HG02678 (cell line): ENCODE results near the gene THPO.

Experiments used
- ATAC-seq: cut with Tn5 transposase; IDR thresholded peaks from one replicate; pipeline ENCODE4 v1.9.1; 2021; ENCODE audit warnings: mild to moderate bottlenecking, moderate library complexity; ENCODE audit not compliant: unreplicated experiment

THPO gene

DNA sequence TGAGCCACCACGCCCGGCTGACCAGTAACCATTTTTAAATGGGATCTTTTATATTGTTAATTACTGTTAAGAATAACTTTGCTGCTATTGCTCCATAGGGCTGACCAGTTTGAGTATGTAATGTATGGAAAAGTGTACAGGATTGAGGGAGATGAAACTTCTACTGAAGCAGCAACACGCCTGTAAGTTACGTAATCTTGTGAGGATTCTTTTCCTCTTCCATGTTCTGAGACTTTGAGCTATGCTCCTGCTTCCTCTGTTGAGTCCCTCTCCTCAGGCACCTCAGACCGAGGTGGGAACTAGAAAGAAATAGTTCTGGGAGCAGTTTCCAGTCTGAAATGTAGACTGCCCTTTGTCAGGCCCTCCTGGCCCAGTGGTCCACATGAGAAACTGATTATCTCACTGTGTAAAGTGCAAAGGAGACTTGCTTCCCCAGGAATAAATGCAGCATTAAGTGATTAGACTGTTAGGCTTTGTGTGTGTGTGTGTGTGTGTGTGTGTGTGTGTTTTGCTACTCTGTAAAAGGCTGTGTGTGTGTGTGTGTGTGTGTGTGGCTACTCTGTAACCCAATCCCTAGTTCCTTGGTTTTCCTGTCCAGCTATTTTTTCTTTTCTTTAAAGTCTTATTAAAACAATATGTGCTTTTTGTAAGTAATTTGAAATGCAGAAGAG, 11.3 kb downstream of the THPO start:
- no peak for ATAC-seq

DNA sequence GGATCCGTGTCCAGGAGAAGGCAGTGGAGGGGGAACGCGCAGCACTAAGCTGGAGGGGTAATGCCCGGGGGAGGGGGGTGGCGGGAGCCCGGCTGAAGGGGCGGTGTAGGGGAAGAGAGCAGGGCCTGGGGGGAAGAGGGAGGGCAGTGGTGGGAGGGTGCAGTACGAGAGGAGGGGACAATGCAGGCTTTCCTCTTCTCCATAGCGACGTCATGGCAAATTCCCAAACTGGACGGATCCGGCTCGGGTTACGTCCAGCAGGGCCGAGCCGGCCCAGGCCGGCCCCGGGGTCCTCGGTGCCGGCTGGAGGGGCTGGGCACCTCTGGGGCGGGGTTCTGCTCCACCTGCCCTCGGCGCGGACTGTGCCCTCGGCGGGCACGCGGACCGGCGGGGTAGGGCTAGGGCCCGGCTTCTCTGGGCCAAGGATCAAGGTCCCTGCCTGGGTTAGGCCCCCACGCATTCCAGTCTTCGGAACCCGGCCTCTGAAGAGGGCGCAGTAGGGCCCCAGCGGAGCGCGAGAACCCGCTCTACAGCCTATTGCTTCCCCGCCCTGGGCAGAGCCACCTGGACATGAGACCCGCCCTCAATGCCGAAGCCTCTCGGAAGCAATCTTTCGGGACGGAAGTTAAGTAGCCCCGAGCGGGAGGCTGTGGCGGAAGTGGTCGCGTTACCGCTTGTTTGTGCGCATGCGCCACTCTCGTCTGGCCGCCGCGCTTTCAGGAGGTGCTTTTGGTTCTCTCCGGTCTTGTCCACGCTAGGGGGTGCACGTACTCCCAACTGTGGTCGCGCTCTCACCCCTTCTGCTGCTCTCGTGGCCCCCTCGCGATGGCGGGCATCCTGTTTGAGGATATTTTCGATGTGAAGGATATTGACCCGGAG, 15.1 kb downstream of the THPO start:
- peak; percentile 86 for ATAC-seq

DNA sequence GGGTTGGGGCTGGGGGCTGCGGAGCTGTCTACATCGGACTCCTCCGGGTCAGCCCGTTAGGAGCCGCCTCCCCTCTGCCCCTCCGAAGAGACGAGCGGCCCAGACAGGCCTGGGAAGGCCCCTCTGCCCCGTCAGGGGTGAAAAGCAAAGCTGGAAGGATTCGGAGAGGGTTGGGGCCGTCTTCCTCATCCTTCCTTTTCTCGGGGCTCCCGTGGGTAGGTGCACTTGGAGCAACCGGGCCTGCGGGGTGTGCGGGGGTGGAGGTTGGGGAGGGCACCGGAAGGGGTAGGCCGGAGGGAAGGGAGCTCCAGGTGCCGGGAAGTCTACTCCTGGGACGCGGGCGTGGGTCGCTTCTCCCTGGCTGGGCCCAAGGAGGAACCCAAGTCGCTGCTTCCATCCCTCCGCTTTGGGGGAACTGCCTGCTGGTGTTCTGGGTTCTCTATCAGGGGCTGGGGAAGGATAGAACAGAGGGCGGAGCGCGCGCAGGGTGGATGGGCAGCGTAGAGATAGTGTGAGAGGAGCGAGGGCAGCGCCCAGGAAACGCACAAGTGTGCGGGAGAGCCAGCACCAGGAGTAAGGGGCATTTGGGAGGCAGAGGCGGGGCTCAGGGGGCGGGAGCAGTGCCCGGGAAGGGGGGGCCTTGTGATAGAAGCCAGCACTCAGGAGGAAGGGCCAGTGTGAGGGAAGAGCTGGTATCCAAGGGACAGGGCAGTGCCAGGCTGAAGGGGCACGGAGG, 15.9 kb downstream of the THPO start:
- ATAC-seq, result peak; percentile 8

DNA sequence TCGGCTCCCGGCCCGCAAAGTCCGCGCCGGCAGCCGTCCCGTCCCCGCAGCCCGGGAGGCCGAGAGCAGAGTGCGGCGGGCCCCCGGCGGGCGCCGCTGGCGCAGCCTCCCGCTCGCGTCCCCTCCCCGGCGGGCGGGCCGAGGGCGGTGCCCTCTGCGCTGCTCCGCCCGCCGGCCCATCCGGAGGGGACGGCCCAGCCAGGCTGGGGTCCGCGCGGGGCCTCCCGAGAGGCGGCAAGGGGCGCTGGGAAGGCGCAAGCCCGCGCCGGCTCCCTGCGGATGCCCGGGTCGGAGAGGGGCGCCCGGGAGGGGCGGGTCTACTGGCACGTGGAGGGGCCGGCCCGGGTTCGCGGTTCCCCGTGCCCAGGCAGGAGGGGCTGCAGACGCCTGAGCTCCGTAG, 16.5 kb downstream of the THPO start, which contains the start of the genes CLCN2 and POLR2H:
Gene CLCN2, minus strand, starts transcription at position 74 of the 400 bp plus-strand sequence. CDS start 126 bp downstream, outside the sequence.
Gene POLR2H, plus strand, starts transcription at position 179 of the 400 bp plus-strand sequence. CDS start 1,783 bp downstream, outside the sequence.
- ATAC-seq, result peak; percentile 48

DNA sequence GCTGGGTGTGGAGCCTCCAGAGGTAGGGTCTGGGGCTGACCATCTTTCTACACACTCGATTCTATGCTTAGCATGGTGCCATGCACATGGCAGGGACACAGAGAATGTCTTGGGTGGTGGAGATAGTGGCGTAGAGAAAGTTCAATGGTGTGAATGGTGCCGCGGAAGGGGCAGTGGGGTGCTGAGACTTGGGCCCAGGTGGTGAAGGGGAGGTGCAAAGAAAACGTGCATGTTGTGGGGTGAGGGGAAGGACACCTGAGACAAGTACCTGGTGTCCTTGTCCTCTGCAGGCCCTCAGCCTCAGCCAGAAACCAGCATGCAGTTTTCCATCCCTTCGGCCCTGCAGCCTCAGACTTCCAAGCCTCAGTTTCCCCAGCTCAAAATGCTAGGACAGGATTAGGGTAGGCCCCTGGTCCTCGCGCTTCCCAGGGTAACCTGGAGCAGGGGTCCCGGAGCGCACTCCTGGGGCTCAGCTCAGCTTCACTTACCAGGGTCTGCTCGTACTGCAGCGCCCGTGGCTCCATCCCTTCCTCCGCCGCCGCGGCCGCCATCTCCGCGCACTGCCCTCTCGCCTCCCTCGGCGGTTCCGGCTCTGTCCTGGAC, 17.0 kb downstream of the THPO start:
- peak; percentile 3 for ATAC-seq

DNA sequence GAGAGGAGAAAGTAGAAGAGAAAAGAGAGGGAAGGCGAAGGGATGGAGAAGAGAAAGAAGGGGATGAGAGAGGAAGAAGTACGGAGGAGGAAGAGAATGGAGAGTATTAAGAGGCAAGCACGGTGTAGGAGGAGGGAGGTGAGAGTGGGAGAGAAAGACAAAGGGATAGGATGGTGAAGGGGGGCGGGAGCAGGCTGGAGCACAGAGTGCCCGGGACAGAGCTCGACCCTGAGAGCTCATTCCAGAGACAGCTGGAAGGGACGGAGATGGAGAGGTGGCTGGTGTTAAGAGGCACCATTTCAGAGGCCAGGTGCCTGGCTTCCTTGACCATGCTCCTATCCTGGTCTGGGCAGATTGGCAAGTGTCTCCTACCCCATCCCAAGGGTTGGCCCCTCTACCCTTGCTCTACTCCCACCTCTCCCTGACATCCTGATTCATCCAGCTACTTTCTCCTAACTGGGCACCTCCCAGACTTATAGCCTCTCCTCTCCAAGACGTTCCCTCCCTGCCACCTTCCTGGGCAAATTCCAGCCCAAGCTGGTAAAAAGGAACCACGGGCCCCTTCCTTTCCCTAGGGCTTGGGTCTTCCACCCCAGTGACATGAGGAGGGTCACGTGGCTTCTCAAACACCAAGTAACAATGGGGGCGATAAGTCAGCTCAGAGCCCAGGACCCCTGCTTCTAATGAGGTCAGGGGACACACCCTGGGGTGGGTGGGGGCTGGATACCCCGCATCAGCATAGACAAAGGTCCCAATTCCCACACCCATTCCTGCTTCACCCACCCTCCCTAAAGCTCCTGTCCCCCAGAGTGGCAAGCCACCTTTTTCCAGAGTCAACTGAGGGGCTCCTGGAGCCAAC, 17.7 kb downstream of the THPO start:
- ATAC-seq, result no peak

DNA sequence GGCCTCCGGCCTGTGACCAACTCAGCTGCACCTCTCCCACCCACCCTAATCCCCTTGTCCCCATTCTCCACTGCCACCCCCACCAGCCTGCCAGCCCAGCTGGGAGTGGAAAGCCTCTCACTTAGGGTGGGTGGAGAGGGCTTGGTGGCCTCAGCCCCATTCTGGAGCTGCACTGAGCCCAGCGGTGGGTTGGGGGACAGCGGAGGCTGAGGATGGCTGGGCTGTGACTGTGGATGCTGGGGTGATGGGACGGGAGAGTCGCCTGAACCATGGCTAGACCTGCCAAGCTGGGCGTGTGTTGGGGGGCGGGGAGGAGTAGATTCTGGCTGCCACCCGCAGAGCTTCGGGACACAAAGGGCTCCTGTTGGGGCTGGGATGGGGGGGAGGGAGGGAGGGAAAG, 18.4 kb downstream of the THPO start:
- ATAC-seq, result no peak

DNA sequence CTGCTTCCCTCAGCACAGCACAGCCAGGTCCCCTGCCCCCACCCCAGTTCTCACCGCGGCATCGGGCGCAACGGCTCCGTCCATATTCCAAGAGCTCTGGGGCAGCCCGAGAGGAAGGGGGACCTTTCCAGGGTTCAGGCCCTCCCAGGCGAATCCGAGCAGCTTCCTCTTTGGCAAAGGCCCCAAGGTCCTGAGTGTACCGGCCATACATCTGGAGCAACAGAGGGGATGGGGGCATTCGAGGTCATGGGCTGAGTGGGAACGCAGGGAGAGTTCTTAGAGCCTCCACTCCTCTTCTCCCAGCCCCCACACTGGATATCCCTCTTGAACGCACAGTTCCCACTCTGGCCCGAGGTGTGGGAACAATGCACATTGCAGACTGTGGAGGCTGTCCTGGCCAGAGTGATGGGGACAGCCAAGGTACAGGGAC, 19.1 kb downstream of the THPO start:
- ATAC-seq, result no peak

DNA sequence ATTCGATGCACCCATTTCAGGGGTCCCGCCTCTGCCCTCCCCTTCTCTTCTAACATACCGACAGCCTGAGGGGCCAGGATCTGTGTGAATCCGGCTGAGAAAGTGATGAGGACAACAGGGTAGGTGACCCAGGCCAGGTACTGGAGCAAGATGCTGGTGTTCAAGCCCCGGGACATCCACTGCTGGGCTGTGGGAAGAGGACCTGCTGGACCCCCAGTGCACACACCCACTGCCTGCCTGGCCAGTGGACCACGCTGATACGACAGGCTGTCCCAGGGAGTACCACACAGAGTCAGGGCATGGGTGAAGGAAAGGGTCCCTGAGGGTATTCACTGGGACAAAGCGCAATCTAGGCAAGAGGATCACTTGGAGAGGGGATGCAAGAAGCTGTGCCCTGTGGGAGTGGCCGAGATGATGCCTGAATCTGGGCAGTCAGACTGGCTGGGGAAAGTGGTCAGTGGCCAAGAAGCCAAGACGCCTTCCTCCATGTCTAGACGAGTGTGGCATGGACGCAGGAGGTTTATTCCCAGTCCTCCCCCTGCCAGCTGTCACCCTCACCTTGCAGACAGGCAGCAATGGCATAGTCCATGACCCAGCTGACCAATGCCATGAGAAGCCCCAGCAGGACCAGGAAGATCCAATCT, 19.8 kb downstream of the THPO start:
- no peak for ATAC-seq

DNA sequence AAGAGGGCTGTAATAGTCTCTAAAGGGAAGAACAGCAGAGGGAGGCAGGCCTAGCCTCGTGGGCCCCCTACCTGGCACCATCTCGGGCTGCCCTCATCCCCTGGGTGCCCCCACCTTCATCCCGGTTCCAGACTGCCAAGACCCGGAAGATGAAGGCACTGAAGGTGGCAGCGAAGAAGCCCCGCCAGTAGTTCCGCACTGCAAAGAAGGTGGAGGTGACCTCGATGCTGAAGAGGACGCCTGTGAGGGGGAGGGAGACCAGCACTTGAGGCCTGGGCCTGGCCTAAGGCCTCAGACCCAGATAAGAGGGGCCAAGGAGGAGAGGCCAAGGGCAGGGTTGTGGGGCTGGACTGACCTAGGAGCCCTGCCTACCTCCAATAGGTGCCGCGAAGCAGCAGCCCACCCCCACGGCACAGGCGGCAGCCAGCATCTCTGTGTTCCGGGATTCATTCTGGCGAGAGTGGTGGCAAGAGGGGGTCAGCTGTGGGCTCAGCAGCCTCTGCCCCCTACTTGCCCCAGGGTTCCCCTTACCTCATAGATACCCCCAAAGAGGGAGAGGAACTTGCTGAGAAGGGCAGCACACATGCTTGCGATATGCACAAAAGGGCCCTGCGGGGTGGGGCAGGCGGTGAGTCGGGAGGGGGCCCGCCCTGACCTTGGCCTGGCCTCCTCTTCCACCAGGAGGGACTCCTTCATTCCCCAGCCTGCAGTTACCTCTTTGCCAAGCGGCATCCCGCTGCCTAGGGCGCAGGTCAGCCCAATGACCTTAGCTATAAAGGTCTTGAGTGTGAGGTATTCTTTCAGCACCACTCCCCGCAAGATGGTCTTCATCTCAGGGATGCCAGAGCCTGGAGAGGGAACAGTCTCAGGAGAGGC, 20.5 kb downstream of the THPO start:
- ATAC-seq, result no peak

DNA sequence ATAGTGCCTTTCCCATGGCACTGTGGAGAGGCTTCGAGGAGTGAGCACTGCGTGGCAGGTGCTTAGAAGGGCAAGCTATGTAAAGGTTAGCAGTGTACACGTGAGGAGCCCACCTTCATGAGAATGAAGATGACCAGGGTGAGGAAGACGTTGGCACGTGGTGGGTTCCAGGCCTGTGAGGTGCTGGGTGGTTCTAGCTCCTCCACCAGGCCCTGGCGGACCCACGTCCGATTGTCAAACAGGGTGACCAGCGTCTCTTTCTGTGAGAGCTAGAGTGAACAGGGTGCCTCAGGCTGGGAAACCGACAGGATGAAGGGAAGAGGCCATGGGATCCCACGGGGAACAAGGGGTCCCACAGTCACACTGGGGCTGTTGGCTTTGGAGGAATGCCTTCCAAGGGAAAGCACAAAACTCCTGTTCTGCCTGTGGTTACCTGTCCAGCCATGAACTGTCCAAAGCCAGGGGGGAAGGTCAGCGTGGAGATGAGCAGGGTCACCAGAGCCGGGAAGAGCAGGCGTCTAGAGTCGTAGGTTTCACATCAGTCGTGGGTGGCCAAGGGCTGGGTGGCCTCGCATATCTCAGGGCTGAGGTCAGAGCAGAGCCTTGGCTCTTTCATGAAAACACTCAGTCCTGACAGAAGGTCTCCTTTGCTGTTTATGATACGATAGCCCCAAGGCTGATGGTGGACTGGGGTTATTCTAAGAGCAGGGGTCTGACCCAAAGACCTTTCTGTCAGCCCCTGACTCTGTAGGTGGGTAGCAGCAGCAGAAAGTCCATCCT, 22.6 kb downstream of the THPO start:
- no peak for ATAC-seq

DNA sequence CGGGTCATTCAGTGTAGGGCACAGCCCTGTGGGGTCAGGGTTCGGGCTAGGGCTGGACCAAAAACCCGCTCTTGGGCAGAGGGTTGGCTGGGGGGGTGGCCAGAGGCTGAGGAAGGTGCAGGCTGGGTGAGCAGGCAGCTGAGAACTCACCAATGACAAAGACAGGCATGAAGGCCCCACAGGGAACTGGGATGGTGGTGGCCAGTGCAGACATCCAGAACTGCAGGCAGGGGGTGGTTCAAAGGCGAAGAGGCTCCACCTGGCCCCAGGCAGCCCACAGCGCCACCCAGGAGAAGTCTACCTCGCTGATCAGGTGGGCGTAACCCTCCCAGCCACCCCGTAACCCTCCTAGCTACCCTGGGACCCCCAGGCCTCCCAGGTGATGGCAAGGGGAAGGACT, 23.3 kb downstream of the THPO start:
- no peak for ATAC-seq

DNA sequence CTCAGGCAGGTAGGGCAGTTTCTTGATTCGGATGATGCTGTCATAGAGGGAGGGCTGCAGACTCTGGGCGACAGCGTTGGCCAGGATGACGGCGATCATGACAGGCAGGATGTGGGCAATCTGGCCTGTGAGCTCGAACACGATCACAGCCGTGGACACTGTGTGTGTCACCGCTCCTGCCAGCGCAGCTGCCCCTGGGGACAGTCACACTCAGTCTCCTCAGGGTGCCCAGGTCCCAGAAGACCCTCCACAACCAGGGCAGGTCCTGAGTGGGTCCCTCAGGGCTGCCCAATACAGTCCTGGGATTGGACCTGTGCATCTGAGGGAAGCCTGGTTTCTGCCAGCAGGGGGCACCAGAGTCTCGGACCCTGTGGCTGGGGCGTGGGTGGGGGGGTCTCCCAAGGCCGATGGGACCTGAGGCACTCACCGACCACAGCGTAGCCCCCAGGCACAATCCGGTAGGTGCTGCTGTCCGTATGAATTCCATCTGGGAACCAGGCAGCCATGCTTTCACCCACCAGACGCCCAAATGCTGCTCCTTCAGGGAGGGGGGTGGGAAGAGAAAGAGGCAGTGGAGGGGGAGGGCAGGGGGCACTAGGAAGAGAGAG, 23.8 kb downstream of the THPO start:
- no peak for ATAC-seq

DNA sequence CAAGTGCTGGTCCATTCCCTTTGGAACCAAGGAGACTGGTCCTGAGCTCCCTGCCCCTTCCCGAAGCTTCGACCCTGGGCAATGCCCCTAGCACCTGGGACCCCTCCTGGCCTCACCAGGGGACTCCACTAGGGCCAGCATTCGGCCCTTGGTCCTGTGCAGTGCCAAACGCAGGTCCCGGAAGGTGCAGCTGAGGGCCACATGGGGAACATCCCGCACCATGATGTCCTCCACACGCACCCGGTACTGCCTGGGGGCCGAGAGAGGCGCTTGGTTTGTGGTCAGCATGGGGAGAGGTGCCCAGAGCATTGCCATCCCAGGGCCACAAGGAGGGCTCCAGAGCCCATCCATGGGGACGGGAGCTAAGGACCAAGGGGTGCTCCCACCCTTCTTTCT, 24.5 kb downstream of the THPO start:
- no peak for ATAC-seq

DNA sequence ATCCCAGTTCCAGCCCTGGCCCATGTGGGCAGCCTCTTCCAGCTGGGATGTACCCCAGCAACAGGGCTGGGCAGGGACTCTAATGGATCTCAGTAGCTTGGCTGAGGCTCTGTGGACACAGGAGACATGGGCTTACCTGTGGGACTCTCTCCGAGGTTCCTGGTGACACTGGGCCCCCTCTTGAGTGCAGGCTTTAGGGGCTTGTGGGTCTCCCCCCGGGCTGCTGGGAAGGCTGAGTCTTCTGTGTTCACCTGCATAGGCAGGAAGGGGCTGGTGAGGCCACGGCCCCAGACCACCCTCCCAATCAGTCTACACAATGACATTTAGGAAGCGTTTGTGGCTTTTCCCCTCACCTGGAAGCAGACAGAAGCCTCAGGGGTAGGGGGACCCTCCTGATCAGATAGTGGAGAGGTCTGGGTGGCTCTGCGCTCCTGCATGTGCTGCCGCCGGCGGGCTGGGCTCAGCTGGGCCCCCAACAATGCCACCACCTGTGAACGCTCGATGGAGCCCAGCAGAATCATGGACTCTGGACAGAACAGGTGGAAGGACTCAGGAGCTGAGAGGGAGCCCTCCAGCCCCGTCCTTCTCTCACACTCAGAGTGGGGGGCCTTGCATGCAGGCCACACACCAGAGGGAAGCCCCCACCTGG, 25.0 kb downstream of the THPO start:
- no peak for ATAC-seq

DNA sequence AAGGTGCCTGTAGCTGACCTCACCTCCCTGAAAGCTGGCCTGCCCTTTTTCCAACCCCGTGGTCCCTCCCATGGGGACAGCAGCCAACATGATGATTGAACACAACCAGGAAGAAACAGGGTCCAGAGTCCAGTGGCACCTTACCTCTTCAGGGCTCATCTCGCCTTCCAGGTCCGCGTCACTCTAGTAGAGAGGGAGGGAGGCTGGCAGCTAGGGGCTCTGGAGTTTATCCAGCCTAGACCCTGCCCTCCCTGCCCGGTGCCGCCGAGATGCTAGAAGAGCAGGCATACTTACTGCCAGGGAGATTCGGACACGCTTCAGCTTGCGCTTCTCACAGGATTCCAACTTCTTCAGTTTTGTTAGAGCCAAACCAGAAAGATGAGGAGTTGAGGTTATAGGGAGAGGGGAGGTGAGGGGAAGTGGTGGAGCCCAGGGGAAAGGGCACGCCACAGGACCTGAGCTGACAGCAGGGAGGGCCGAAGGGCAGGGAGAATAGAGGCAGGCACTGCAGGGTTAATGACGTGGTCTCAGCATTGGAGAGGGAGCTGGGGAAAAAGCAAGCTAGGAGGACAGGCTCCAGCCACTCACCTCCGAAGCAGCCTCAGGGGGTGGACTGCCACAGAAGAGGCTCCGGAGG, 25.7 kb downstream of the THPO start:
- ATAC-seq, result no peak
